ENCODE measurements around the gene TXK.

DNA sequence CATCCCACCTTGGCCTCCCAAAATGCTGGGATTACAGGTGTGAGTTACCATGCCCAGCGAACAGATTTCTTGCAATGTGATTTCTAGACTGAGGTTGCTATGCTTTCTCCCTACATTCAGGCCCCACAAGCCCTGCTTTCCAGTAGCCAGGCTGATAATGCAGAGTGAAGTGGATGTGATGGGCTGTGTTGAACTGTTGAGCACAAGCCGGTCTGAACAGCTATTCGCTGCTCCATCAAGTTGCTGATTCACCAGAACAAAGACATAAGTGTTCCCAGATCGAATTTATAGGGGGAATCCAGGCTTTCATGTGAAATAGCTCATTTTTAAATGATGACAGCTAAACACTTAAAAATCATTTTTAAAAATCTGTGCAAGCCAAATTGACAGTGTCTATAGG is 109.5 kb downstream of the TXK start:
- TF ChIP-seq, protein P1, sequence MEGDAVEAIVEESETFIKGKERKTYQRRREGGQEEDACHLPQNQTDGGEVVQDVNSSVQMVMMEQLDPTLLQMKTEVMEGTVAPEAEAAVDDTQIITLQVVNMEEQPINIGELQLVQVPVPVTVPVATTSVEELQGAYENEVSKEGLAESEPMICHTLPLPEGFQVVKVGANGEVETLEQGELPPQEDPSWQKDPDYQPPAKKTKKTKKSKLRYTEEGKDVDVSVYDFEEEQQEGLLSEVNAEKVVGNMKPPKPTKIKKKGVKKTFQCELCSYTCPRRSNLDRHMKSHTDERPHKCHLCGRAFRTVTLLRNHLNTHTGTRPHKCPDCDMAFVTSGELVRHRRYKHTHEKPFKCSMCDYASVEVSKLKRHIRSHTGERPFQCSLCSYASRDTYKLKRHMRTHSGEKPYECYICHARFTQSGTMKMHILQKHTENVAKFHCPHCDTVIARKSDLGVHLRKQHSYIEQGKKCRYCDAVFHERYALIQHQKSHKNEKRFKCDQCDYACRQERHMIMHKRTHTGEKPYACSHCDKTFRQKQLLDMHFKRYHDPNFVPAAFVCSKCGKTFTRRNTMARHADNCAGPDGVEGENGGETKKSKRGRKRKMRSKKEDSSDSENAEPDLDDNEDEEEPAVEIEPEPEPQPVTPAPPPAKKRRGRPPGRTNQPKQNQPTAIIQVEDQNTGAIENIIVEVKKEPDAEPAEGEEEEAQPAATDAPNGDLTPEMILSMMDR (IDR thresholded peaks at IDR 0.05) = no peak
- no peak for TF ChIP-seq POLR2AphosphoS5 (IDR thresholded peaks at IDR 0.05)
